ENCODE data around the gene PDE8B.

DNA sequence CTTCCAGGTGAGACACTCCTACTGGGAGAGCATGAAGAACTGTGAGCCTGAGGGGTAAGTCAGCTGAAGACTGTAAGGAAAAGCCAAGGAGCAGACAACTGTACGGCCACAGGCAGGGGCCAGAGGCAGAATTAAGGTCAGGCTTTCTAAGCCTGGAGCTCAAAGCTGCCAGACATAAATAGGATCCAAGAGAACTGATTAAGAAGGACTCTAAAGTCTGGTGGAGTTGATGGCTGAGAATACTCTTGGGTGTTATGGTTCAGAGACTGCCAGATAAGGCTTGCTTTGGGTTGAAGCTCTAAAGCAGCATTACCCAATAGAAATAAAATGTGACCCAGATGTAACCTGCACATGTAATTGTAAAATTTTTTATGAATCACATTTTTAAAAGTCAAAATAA is 12.2 kb downstream of the PDE8B start:
- TF ChIP-seq POLR2A (IDR thresholded peaks at IDR 0.05): no peak
- TF ChIP-seq, protein P1, sequence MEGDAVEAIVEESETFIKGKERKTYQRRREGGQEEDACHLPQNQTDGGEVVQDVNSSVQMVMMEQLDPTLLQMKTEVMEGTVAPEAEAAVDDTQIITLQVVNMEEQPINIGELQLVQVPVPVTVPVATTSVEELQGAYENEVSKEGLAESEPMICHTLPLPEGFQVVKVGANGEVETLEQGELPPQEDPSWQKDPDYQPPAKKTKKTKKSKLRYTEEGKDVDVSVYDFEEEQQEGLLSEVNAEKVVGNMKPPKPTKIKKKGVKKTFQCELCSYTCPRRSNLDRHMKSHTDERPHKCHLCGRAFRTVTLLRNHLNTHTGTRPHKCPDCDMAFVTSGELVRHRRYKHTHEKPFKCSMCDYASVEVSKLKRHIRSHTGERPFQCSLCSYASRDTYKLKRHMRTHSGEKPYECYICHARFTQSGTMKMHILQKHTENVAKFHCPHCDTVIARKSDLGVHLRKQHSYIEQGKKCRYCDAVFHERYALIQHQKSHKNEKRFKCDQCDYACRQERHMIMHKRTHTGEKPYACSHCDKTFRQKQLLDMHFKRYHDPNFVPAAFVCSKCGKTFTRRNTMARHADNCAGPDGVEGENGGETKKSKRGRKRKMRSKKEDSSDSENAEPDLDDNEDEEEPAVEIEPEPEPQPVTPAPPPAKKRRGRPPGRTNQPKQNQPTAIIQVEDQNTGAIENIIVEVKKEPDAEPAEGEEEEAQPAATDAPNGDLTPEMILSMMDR (IDR thresholded peaks at IDR 0.05): no peak
